HUES6 (cell line): ENCODE results near the gene DTNA.
"Not testable (repeated sequence)": the region's sequence is repeated elsewhere in the genome, so short reads cannot be mapped to it uniquely, and the experiment has no call there.

Experiments used
- H3K27ac ChIP-seq: 2 replicates; pipeline ENCODE4 v1.7.0; 2013; ENCODE audit warnings: low read depth, mild to moderate bottlenecking, low read length, inconsistent platforms
- H3K27me3 ChIP-seq: 2 replicates; pipeline ENCODE4 v1.6.1; 2013; ENCODE audit warnings: low read length; ENCODE audit not compliant: control insufficient read depth, insufficient read depth
- H3K36me3 ChIP-seq: 2 replicates; pipeline ENCODE4 v1.6.1; 2013; ENCODE audit warnings: low read length; ENCODE audit not compliant: control insufficient read depth, insufficient read depth
- H3K4me1 ChIP-seq: 2 replicates; pipeline ENCODE4 v1.6.1; 2013; ENCODE audit warnings: low read length; ENCODE audit not compliant: control insufficient read depth, insufficient read depth
- H3K4me3 ChIP-seq: 2 replicates; pipeline ENCODE4 v1.5.1; 2013; ENCODE audit warnings: low read depth, low read length
- H3K9ac ChIP-seq: one replicate; pipeline ENCODE4 v1.6.1; 2013; ENCODE audit warnings: mild to moderate bottlenecking, low read length
- H3K9me3 ChIP-seq: 2 replicates; pipeline ENCODE4 v1.6.1; 2013; ENCODE audit warnings: low read depth, low read length; ENCODE audit not compliant: control insufficient read depth, insufficient read depth

DTNA gene

DNA sequence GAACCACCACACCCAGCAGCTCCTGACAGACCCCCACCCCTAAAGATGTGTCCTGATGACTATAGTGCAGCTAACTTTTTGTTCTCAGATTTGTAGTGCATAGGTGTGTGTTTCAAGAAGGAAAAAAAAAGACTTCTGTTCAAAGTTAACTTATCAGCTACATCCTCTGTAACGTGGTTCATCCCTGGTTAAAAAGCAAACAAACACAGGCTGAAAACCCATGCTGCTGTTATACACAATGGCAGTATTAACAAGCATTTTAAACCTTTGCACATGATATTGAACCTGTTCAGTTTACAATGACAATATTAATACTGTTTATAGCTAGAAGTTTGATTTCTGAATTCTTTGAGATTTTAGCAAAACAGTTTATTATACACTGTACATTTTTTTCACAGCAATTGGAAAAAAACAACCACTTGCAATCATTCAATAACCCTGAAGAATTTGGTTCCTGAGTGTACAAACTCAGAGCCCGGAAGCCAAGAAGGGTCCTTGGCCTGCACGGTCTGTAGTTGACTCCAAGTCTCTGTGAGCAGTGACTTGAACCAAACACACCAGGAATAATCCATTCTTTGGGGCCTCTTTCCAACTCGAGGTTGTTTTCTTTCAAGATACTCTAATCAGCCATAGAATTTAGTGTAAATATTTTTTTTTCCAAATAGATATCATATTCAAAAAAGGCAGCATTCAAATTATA is 177.9 kb downstream of the DTNA start:
- no peaks in the 10 kb centered on the region for H3K27me3 ChIP-seq
- H3K4me1 ChIP-seq, result no peaks in the 10 kb centered on the region
- H3K9ac ChIP-seq, result no peak overlapping the region
- peaks cover 2% of the 10 kb centered on the region; the same call in 1 of the 2 replicates for H3K36me3 ChIP-seq
- H3K4me3 ChIP-seq, result no peak overlapping the region
- H3K27ac ChIP-seq, result no peak overlapping the region
- H3K9me3 ChIP-seq, result peaks cover 7% of the 10 kb centered on the region; the same call in 1 of the 2 replicates

DNA sequence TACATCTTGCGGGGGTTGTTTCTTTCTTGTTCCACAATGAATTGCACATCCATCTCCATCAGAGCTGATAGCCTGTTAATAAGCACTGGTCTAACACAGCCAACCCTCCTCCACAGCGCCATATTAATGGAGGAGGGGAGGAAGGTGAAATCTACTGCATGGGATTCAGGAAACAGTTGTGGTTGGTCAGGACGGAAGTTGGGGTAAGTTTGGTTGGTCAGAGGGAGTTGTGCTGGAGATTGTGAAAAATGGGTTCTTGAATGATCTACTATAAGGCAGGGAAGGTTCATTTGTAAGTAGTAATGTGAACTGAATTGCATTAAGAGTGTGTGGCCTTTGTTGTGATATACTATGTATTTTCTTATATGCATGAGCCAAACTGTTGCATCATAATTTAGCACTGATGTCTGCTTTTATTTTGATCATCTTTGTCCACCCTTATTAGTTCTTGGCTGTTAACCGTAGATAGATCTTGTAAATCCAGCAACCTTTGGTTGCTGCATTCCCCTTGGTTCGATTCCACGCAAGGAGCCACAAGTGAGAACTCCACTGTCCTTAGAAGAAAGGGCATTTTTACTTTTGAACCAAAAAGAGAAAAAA is 180.5 kb downstream of the DTNA start:
- H3K9me3 ChIP-seq, result peaks cover 25% of the 10 kb centered on the region
- no peak overlapping the region for H3K4me3 ChIP-seq
- no peaks in the 10 kb centered on the region for H3K4me1 ChIP-seq
- H3K9ac ChIP-seq, result no peak overlapping the region
- no peak overlapping the region for H3K27ac ChIP-seq
- H3K27me3 ChIP-seq, result no peaks in the 10 kb centered on the region
- H3K36me3 ChIP-seq, result peaks cover 3% of the 10 kb centered on the region; the same call in 1 of the 2 replicates

DNA sequence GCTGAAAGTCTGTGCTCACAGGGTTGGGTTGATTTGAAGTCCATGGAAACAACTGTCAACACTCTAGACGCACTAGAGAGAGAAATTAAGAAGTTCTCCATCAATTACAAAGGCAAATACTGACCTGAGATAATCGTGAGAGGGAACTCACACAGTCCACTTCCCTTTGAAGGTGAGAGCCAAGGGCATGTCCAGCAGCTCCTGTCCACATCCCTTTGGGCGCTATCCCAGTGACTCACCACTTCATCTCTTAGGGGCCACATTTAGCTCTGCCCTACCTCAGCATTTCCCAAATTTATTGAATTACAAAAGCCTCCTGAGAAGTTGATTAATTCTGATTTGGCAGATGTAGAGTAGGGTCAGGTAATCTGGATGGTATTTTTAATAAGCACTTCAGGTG is 182.3 kb downstream of the DTNA start:
- Histone ChIP-seq H3K27me3 (no peaks in the 10 kb centered on the region), H3K27ac (no peak overlapping the region), H3K9me3 (peaks cover 25% of the 10 kb centered on the region), H3K9ac (no peak overlapping the region), H3K4me1 (no peaks in the 10 kb centered on the region), H3K36me3 (peaks cover 3% of the 10 kb centered on the region; the same call in 1 of the 2 replicates), H3K4me3 (no peak overlapping the region)

DNA sequence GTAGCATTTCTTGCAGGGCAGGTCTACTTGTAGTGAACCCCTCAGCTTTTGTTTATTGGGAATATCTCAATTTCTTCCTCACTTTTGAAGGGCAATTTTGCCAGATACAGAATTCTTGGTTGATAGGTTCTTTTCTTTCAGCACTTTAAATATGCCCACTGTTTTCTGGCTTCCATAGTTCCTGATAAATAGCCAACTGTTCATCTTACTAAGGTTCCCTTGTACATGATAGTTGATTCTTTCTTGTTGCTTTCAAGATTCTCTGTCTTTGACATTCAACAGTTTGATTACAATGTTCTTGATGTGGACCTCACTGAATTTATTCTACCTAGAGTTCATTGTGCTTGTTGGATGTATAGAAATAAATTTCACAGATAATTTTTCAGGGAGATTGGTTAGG is 183.1 kb downstream of the DTNA start:
- Histone ChIP-seq H3K9me3 (peaks cover 25% of the 10 kb centered on the region), H3K36me3 (peaks cover 3% of the 10 kb centered on the region; the same call in 1 of the 2 replicates), H3K9ac (no peak overlapping the region), H3K27me3 (no peaks in the 10 kb centered on the region), H3K27ac (no peak overlapping the region), H3K4me1 (no peaks in the 10 kb centered on the region), H3K4me3 (no peak overlapping the region)

DNA sequence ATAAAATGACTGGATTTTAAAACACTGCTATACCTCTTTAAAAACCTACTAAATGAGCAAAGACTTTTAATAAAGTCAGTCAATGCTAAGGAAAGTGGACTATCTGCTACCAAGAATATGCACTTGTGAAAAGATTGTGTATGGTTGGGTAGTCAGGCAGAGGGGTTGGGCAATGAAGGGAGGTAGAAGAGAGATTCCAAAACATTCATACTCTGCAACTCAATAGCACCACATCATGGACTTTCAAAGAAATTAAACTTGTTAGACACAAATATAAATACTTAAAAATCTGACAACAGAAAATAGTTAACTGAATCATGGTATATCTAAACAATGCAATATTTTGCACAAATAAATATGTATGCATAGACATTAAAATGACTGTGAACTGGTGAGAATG is 191.2 kb downstream of the DTNA start:
- Histone ChIP-seq H3K4me3 (no peak overlapping the region), H3K9ac (no peak overlapping the region), H3K36me3 (no peaks in the 10 kb centered on the region), H3K27me3 (no peaks in the 10 kb centered on the region), H3K27ac (no peak overlapping the region), H3K9me3 (peaks cover 5% of the 10 kb centered on the region), H3K4me1 (no peaks in the 10 kb centered on the region)

DNA sequence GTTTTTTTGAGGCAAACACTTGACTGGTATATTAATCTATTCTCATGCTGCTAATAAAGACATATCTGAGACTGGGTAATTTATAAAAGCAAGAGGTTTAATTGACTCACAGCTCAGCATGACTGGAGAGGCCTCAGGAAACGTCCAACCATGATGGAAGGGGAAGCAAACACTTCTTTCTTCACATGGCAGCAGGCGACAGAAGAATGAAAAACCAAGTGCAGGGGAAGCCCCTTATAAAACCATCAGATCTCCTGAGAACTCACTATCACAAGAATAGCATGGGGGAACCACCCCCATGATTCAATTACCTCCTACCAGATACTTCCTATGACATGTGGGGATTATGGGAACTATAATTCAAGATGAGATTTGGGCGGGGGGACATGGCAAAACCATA is 194.9 kb downstream of the DTNA start:
- no peak overlapping the region for H3K4me3 ChIP-seq
- H3K36me3 ChIP-seq, result no peaks in the 10 kb centered on the region
- no peak overlapping the region for H3K9ac ChIP-seq
- no peaks in the 10 kb centered on the region for H3K4me1 ChIP-seq
- no peaks in the 10 kb centered on the region for H3K27me3 ChIP-seq
- peaks cover 7% of the 10 kb centered on the region for H3K9me3 ChIP-seq
- H3K27ac ChIP-seq, result no peak overlapping the region

- not testable (repeated sequence) for H3K4me1 ChIP-seq, H3K27ac ChIP-seq, H3K36me3 ChIP-seq, H3K9ac ChIP-seq, H3K4me3 ChIP-seq, H3K27me3 ChIP-seq, H3K9me3 ChIP-seq
Measured at GRCh38 chr18:34906985-34907384, 196.9 kb downstream of the DTNA start.

GRCh38 chr18:34909637-34910364 is 199.7 kb downstream of the DTNA start:
- no peak overlapping the region for H3K27ac ChIP-seq

DNA sequence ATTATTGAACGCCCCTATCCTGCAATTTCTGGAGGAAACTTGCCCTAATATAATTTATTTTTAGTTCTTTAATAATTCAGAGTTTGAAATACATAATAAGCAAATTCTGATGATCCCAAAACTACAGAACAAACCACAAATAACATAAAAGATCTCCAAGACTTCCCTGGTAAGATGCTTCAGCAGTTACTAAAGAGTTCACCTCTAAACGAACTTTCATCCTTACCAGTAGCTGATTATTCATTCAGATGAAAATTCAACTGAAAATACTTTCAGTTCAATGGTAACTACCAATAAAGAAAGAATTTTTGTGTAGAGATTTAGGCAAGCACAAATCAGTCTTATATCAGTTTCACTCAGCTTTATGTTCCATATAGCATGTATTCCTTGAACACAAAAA is 201.0 kb downstream of the DTNA start:
- no peaks in the 10 kb centered on the region for H3K36me3 ChIP-seq
- H3K4me3 ChIP-seq, result no peak overlapping the region
- H3K27me3 ChIP-seq, result no peaks in the 10 kb centered on the region
- 0 out of 2 replicates have a peak, but pooled peaks cover 8% of the 10 kb centered on the region for H3K4me1 ChIP-seq
- H3K9ac ChIP-seq, result no peak overlapping the region
- H3K9me3 ChIP-seq, result peaks cover 4% of the 10 kb centered on the region
- no peak overlapping the region for H3K27ac ChIP-seq

More at GRCh38 chr18:34909637-34910364, 199.7 kb downstream of the DTNA start:
- no peaks in the 10 kb centered on the region for H3K27me3 ChIP-seq
- 0 out of 2 replicates have a peak, but pooled peaks cover 6% of the 10 kb centered on the region for H3K4me1 ChIP-seq
- no peaks in the 10 kb centered on the region for H3K36me3 ChIP-seq
- peaks cover 7% of the 10 kb centered on the region for H3K9me3 ChIP-seq
- no peak overlapping the region for H3K9ac ChIP-seq
- H3K4me3 ChIP-seq, result no peak overlapping the region

GRCh38 chr18:34911661-34912384 is 201.7 kb downstream of the DTNA start:
- H3K27me3 ChIP-seq, result no peaks in the 10 kb centered on the region
- H3K27ac ChIP-seq, result no peak overlapping the region
- 0 out of 2 replicates have a peak, but pooled peaks cover 8% of the 10 kb centered on the region for H3K4me1 ChIP-seq
- no peaks in the 10 kb centered on the region for H3K36me3 ChIP-seq
- H3K9ac ChIP-seq, result no peak overlapping the region
- H3K4me3 ChIP-seq, result no peak overlapping the region
- no peaks in the 10 kb centered on the region for H3K9me3 ChIP-seq
